Caco-2 (cell line): Measurements from ENCODE around the gene SELENOO. TPM values are rescaled to one million over a fixed set of nuclear protein-coding genes. Genes with fewer than 3 reads are reported as not detected.

Experiments
- BruUV-seq: library from RNA; stranded (reverse); fragments of 400-500 nt; replicated peaks from 2 replicates; lab custom pipeline; 2021; lab: Mats Ljungman, UMichigan
- CTCF ChIA-PET: fragments of 300-600 bp; sonication (Branson Sonifier 250); formaldehyde crosslinking; loops from one replicate; lab custom pipeline; 2022; ENCODE audit warnings: antibody characterized with exemption; lab: Charles Lee
- POLR2A ChIA-PET: fragments of 300-600 bp; sonication (Branson Sonifier 250); formaldehyde crosslinking; loops from one replicate; lab custom pipeline; 2022; ENCODE audit warnings: antibody characterized with exemption; lab: Charles Lee
- DNase-seq, 2 experiments: peaks; one replicate each; pipeline versions ENCODE4 v3.0.0 to v3.0.0-alpha.2; 2020 to 2022
- H3K27me3 ChIP-seq: replicated peaks from 2 replicates; pipeline ENCODE4 v1.6.0; 2011; ENCODE audit warnings: low read length; ENCODE audit not compliant: control insufficient read depth, insufficient read depth
- H3K36me3 ChIP-seq: 2 replicates; pipeline ENCODE4 v1.5.1; 2011; ENCODE audit warnings: low read length; ENCODE audit not compliant: control insufficient read depth, insufficient read depth
- H3K4me1 ChIP-seq: fragments of 250-450 bp; sonication (Bioruptor Pico); 2 replicates; pipeline ENCODE4 v1.5.1; 2020; ENCODE audit warnings: mild to moderate bottlenecking
- H3K4me3 ChIP-seq: 2 replicates; pipeline ENCODE4 v1.5.1; 2011; ENCODE audit warnings: low read depth, mild to moderate bottlenecking, control low read depth, low read length
- H3K9me3 ChIP-seq: fragments of 250-450 bp; sonication (Bioruptor Pico); 2 replicates; pipeline ENCODE4 v1.5.1; 2020; ENCODE audit warnings: mild to moderate bottlenecking, moderate library complexity
- H3K27ac Mint-ChIP-seq: one replicate; pipeline ENCODE4 v1.8.0; 2022; ENCODE audit warnings: mixed read lengths; ENCODE audit not compliant: unreplicated experiment
- H3K27me3 Mint-ChIP-seq: one replicate; pipeline ENCODE4 v1.8.0; 2022; ENCODE audit warnings: mixed read lengths; ENCODE audit not compliant: insufficient read depth, unreplicated experiment
- H3K36me3 Mint-ChIP-seq: one replicate; pipeline ENCODE4 v1.8.0; 2022; ENCODE audit warnings: mild to moderate bottlenecking, mixed read lengths; ENCODE audit not compliant: insufficient read depth, unreplicated experiment
- H3K4me1 Mint-ChIP-seq: one replicate; pipeline ENCODE4 v1.8.0; 2022; ENCODE audit warnings: low read depth, mixed read lengths; ENCODE audit not compliant: unreplicated experiment
- H3K4me3 Mint-ChIP-seq: one replicate; pipeline ENCODE4 v1.8.0; 2022; ENCODE audit warnings: mild to moderate bottlenecking, moderate library complexity, mixed read lengths; ENCODE audit not compliant: unreplicated experiment
- H3K9me3 Mint-ChIP-seq: one replicate; pipeline ENCODE4 v1.8.0; 2022; ENCODE audit warnings: mixed read lengths; ENCODE audit not compliant: unreplicated experiment
- CTCF ChIP-seq, 2 experiments: fragments of 200-600 bp in 1 of 2; IDR thresholded peaks; 1 replicate in 1 of 2; 2 replicates in 1 of 2; pipeline versions ENCODE4 v1.5.1 to v1.8.0; 2011 to 2022; ENCODE audit warnings: antibody characterized with exemption in 1 of 2, control low read depth in 1 of 2, inconsistent platforms in 1 of 2, low read depth in 1 of 2, low read length in 1 of 2, mild to moderate bottlenecking in 1 of 2, moderate library complexity in 1 of 2; ENCODE audit not compliant: insufficient read depth in 1 of 2, severe bottlenecking in 1 of 2, unreplicated experiment in 1 of 2
- intact Hi-C: fragments of 100-400 bp; cut with micrococcal nuclease; formaldehyde crosslinking; loops from one replicate; pipeline ENCODE4 v1.10.0; 2022; ENCODE audit not compliant: unreplicated experiment
- total RNA-seq: library from RNA; stranded (reverse); gene quantifications from 2 replicates; pipeline ENCODE4 v1.2.3, GENCODE V29; 2022

SELENOO gene
- total RNA-seq, 1 experiment from 2014 or later: 29.3 TPM

- intact Hi-C loops: loop anchor here (1.0 kb wide), 1 partner anchor 61 kb away; no protein-coding TSS in a partner anchor
- Mint-ChIP-seq H3K9me3 (no peaks in the 10 kb centered on the region), H3K36me3 (peaks cover 65% of the 10 kb centered on the region), H3K27me3 (no peaks in the 10 kb centered on the region), H3K27ac (peak overlapping the region; percentile 55), H3K4me3 (no peak overlapping the region), H3K4me1 (peaks cover 6% of the 10 kb centered on the region)
- DNase-seq: no peak
- H3K27me3 ChIP-seq: no peaks in the 10 kb centered on the region
- no peaks in the 10 kb centered on the region for H3K9me3 ChIP-seq
- no peak overlapping the region for H3K4me3 ChIP-seq
- ChIA-PET CTCF (no interaction called here), POLR2A (no interaction called here)
- no TSS peak for BruUV-seq
- TF ChIP-seq CTCF (IDR thresholded peaks at IDR 0.05; ENCODE audit: insufficient read depth in 1 of 2, low read depth in 1 of 2, low read length in 1 of 2, severe bottlenecking in 1 of 2, unreplicated experiment in 1 of 2): no peak
- no peaks in the 10 kb centered on the region; the same call in 1 of the 2 replicates for H3K36me3 ChIP-seq
- H3K4me1 ChIP-seq: no peaks in the 10 kb centered on the region
Measured at GRCh38 chr22:50210378-50211139, 9.7 kb downstream of the SELENOO start.

GRCh38 chr22:50211147-50211546 lies 10.3 kb downstream of the SELENOO start:
- Mint-ChIP-seq H3K9me3 (no peaks in the 10 kb centered on the region), H3K36me3 (peaks cover 71% of the 10 kb centered on the region), H3K27me3 (no peaks in the 10 kb centered on the region), H3K27ac (no peak overlapping the region), H3K4me1 (peaks cover 6% of the 10 kb centered on the region), H3K4me3 (no peak overlapping the region)
- ChIA-PET CTCF (no interaction called here), POLR2A (no interaction called here)
- H3K36me3 ChIP-seq: no peaks in the 10 kb centered on the region; the same call in 1 of the 2 replicates
- no TSS peak for BruUV-seq
- intact Hi-C loops: no loop called here
- no peaks in the 10 kb centered on the region for H3K27me3 ChIP-seq
- no peak for TF ChIP-seq CTCF (IDR thresholded peaks at IDR 0.05; ENCODE audit: insufficient read depth in 1 of 2, low read depth in 1 of 2, low read length in 1 of 2, severe bottlenecking in 1 of 2, unreplicated experiment in 1 of 2)
- no peaks in the 10 kb centered on the region for H3K9me3 ChIP-seq
- H3K4me3 ChIP-seq: no peak overlapping the region
- DNase-seq: no peak
- no peaks in the 10 kb centered on the region for H3K4me1 ChIP-seq

DNA sequence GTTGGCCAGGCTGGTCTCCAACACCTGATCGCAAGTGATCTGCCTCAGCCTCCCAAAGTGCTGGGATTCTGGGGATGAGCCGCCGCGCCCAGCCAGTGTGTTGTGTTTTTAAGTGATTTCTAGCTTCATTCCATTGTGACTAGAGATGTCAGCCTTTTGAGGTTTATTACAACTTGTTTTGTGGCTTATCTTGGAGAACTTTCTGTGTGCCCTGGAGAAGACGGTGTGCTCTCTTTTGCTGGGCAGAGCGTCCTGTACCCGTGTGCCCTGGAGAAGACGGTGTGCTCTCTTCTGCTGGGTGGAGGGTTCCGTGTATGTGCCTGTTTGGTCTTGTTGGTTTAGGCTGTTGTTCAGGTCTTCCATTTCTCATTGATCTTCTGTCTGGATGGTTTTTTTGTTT lies 12.5 kb downstream of the SELENOO start:
- BruUV-seq: no TSS peak
- no peak for TF ChIP-seq CTCF (IDR thresholded peaks at IDR 0.05; ENCODE audit: insufficient read depth in 1 of 2, low read depth in 1 of 2, low read length in 1 of 2, severe bottlenecking in 1 of 2, unreplicated experiment in 1 of 2)
- no peaks in the 10 kb centered on the region; the same call in 1 of the 2 replicates for H3K36me3 ChIP-seq
- Mint-ChIP-seq H3K27me3 (no peaks in the 10 kb centered on the region), H3K27ac (no peak overlapping the region), H3K4me3 (no peak overlapping the region), H3K4me1 (peaks cover 6% of the 10 kb centered on the region), H3K9me3 (no peaks in the 10 kb centered on the region), H3K36me3 (peaks cover 75% of the 10 kb centered on the region)
- no peaks in the 10 kb centered on the region for H3K27me3 ChIP-seq
- H3K4me1 ChIP-seq: no peaks in the 10 kb centered on the region
- no peak overlapping the region for H3K4me3 ChIP-seq
- H3K9me3 ChIP-seq: no peaks in the 10 kb centered on the region
- CTCF ChIA-PET: no interaction called here
- POLR2A ChIA-PET: no interaction called here
- no peak for DNase-seq
- intact Hi-C loops: no loop called here
